Coronary artery (tissue), 2 donors: Measurements from ENCODE around the gene PRKCSH.
"Not testable (repeated sequence)": the region's sequence is repeated elsewhere in the genome, so short reads cannot be mapped to it uniquely, and the experiment has no call there.

Source experiments
- DNase-seq: peaks from one replicate; pipeline ENCODE4 v3.0.0-alpha.2; 2017; ENCODE audit warnings: low spot score
- H3K27ac ChIP-seq, 2 donors: fragments of 200-600 bp; sonication (generic); one replicate each; pipeline ENCODE4 v1.5.1; 2016 to 2019
- H3K4me3 ChIP-seq: fragments of 200-600 bp; sonication (generic); 2 replicates; pipeline ENCODE4 v1.5.1; 2016; ENCODE audit warnings: mild to moderate bottlenecking, moderate library complexity
- CTCF ChIP-seq: fragments of 200-600 bp; sonication (generic); IDR thresholded peaks from one replicate; pipeline ENCODE4 v1.5.1; 2019; ENCODE audit warnings: antibody characterized with exemption

PRKCSH gene

GRCh38 chr19:11460207-11460606 is 24.8 kb downstream of the PRKCSH start:
- Histone ChIP-seq H3K4me3 (no peak overlapping the region), H3K27ac (no peak overlapping the region)
- no peak for TF ChIP-seq CTCF
- DNase-seq = no peak

- TF ChIP-seq CTCF = no peak
- no peak for DNase-seq
- Histone ChIP-seq H3K27ac (no peak overlapping the region), H3K4me3 (no peak overlapping the region)
Observed at GRCh38 chr19:11461453-11461852, 26.0 kb downstream of the PRKCSH start.

GRCh38 chr19:11463391-11463790 is 28.0 kb downstream of the PRKCSH start:
- H3K27ac ChIP-seq = no peak overlapping the region
- no peak for TF ChIP-seq CTCF
- no peak overlapping the region for H3K4me3 ChIP-seq
- DNase-seq = no peak

- no peak overlapping the region for H3K27ac ChIP-seq
- no peak overlapping the region for H3K4me3 ChIP-seq
- TF ChIP-seq CTCF = no peak
- DNase-seq = no peak
Observed at GRCh38 chr19:11464333-11465265, 29.2 kb downstream of the PRKCSH start.

GRCh38 chr19:11465600-11465999 is 30.2 kb downstream of the PRKCSH start:
- H3K27ac ChIP-seq = no peak overlapping the region
- DNase-seq = no peak
- no peak for TF ChIP-seq CTCF
- no peak overlapping the region for H3K4me3 ChIP-seq

GRCh38 chr19:11468266-11468845 is 32.9 kb downstream of the PRKCSH start:
- not testable (repeated sequence) for H3K4me3 ChIP-seq, DNase-seq, H3K27ac ChIP-seq

GRCh38 chr19:11473725-11474124 is 38.3 kb downstream of the PRKCSH start:
- TF ChIP-seq CTCF = no peak
- H3K27ac ChIP-seq = no peak overlapping the region
- no peak overlapping the region for H3K4me3 ChIP-seq
- DNase-seq = no peak

GRCh38 chr19:11475343-11475742 is 39.9 kb downstream of the PRKCSH start:
- H3K27ac ChIP-seq, DNase-seq, H3K4me3 ChIP-seq: not testable (repeated sequence)
